HepG2 (cell line): Measurements from ENCODE around the gene MAEA. TPM values are rescaled to one million over a fixed set of nuclear protein-coding genes. Genes with fewer than 3 reads are reported as not detected.

ENCODE experiments used
- FOXJ3 ChIP-seq: sonication (generic); formaldehyde crosslinking; IDR thresholded peaks from 2 replicates; pipeline ENCODE4 v1.4.0; 2020; ENCODE audit warnings: missing genetic modification reagents, mild to moderate bottlenecking, borderline replicate concordance
- IKZF4 ChIP-seq: sonication (generic); formaldehyde crosslinking; IDR thresholded peaks from 2 replicates; pipeline ENCODE4 v1.5.1; 2020; ENCODE audit warnings: borderline replicate concordance, mild to moderate bottlenecking, low read depth, missing genetic modification reagents; ENCODE audit errors: not compliant biosample characterization
- IRF2 ChIP-seq: IDR thresholded peaks from 2 replicates; pipeline ENCODE4 v1.6.1; 2018; ENCODE audit warnings: missing genetic modification reagents, missing compliant biosample characterization
- IRX3 ChIP-seq: sonication (generic); formaldehyde crosslinking; IDR thresholded peaks from 2 replicates; pipeline ENCODE4 v1.8.1; 2023; ENCODE audit warnings: mild to moderate bottlenecking, low read depth, missing genetic modification reagents, borderline replicate concordance
- KAT8 ChIP-seq: IDR thresholded peaks from 2 replicates; pipeline ENCODE4 v1.6.1; 2016; ENCODE audit warnings: missing genetic modification reagents, missing compliant biosample characterization
- KDM5B ChIP-seq: sonication (generic); formaldehyde crosslinking; IDR thresholded peaks from 2 replicates; pipeline ENCODE4 v1.4.0; 2020; ENCODE audit warnings: missing genetic modification reagents, mild to moderate bottlenecking, borderline replicate concordance
- KLF16 ChIP-seq, 2 experiments: sonication (generic) in 1 of 2; formaldehyde crosslinking in 1 of 2; IDR thresholded peaks; 2 replicates each; pipeline versions ENCODE4 v1.6.1 to v1.8.0; 2016 to 2023; ENCODE audit warnings: missing genetic modification reagents in 2 of 2, missing compliant biosample characterization in 1 of 2
- MEIS2 ChIP-seq: sonication (generic); formaldehyde crosslinking; IDR thresholded peaks from 2 replicates; pipeline ENCODE4 v1.9.0; 2021; ENCODE audit warnings: mild to moderate bottlenecking, missing genetic modification reagents
- NAIF1 ChIP-seq: sonication (generic); formaldehyde crosslinking; IDR thresholded peaks from 2 replicates; pipeline ENCODE4 v1.5.0; 2020; ENCODE audit warnings: mild to moderate bottlenecking, missing genetic modification reagents, borderline replicate concordance
- ZBTB21 ChIP-seq: sonication (generic); formaldehyde crosslinking; IDR thresholded peaks from 2 replicates; pipeline ENCODE4 v1.4.0; 2020; ENCODE audit warnings: missing genetic modification reagents
- ZBTB39 ChIP-seq: sonication (generic); formaldehyde crosslinking; IDR thresholded peaks from 2 replicates; pipeline ENCODE4 v1.5.0; 2020; ENCODE audit warnings: missing genetic modification reagents
- ZNF772 ChIP-seq: sonication (generic); formaldehyde crosslinking; IDR thresholded peaks from 2 replicates; pipeline ENCODE4 v1.5.0; 2020; ENCODE audit warnings: mild to moderate bottlenecking, missing genetic modification reagents
- ZNF777 ChIP-seq: sonication (generic); formaldehyde crosslinking; IDR thresholded peaks from 2 replicates; pipeline ENCODE4 v1.4.0; 2020; ENCODE audit warnings: missing genetic modification reagents
- ZSCAN21 ChIP-seq: sonication (generic); formaldehyde crosslinking; IDR thresholded peaks from 2 replicates; pipeline ENCODE4 v1.8.0; 2022; ENCODE audit warnings: mild to moderate bottlenecking, missing genetic modification reagents, moderate library complexity, borderline replicate concordance
- ZSCAN9 ChIP-seq: IDR thresholded peaks from 2 replicates; pipeline ENCODE4 v1.6.1; 2016; ENCODE audit warnings: borderline replicate concordance
- polyA plus RNA-seq, 8 experiments: library from polyadenylated mRNA; depleted of rRNA in 3 of 8; stranded (reverse) in 7 of 8; unstranded in 1 of 8; fragments of >200 nt; fragmentation: Illumina TruSeq in 4 of 8; extraction: Trizol in 4 of 8; gene quantifications; 2 replicates each; pipeline versions ENCODE4 v1.2.1 to v1.2.3, GENCODE V29; 2011 to 2016; ENCODE audit warnings: low read depth in 4 of 8, missing spikeins in 1 of 8, mixed read lengths in 1 of 8; ENCODE audit not compliant: insufficient read depth in 1 of 8
- total RNA-seq, 5 experiments: library from RNA; depleted of rRNA; stranded (reverse); fragments of >200 nt; fragmentation: Illumina TruSeq; extraction: Trizol; gene quantifications; 2 replicates each; pipeline ENCODE4 v1.2.3, GENCODE V29; 2016; ENCODE audit warnings: low read depth in 1 of 5
- TF ChIP-seq, protein P1 (sequence below): sonication (generic); formaldehyde crosslinking; IDR thresholded peaks from 2 replicates; pipeline ENCODE4 v1.4.0; 2020; ENCODE audit warnings: missing genetic modification reagents
- TF ChIP-seq, protein P2 (sequence below): sonication (generic); formaldehyde crosslinking; IDR thresholded peaks from 2 replicates; pipeline ENCODE4 v1.5.0; 2020; ENCODE audit warnings: mild to moderate bottlenecking, missing genetic modification reagents, borderline replicate concordance
- TF ChIP-seq, protein P3 (sequence below): sonication (generic); formaldehyde crosslinking; IDR thresholded peaks from 2 replicates; pipeline ENCODE4 v1.9.0; 2022; ENCODE audit warnings: missing genetic modification reagents, mild to moderate bottlenecking, borderline replicate concordance

The MAEA gene
- total and polyA plus RNA-seq, 2 of the 13 experiments (the other 11 are each of a cell fraction or from before 2014, with no cell fraction given): 52.0 to 57.1 TPM

DNA sequence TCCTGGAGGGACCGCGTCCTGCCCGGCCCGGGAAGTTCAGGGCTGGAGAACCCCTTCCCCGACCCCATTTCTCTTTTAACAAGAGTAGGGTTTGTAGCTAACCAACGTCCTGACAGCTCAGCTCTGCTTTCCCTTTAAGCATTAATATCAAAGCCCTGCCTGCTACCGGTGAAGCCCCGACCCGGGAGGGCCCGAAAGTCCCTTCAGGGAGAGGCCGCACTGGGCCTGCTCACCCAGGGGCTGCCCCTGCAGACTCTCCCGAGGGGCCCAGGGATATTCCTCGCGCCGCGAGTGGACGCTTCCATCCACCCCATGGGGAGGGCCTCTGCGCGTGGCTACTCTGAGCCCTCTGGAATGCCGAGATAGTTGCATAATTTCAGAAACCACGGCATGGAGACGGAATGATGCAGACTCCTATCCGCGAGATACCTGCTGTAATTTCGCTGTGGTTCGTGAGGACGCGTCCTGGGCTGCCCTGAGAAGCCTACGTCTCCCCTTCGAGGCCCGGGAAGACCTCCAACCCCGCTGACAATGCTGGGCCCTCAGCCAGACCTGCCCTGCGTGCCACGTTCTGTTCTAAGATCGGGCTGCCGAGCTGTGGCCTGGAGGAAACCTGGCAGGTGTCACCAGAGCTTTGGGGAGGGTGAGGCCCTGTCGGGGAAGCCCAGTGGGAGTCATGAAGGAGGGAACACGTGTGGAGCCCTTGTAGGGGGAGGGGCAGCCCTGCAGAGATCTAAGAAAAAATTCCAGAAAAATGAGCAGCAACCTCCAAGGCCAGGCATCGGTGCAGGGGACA lies 39.8 kb upstream of the MAEA start (continued):
- TF ChIP-seq, protein P1, sequence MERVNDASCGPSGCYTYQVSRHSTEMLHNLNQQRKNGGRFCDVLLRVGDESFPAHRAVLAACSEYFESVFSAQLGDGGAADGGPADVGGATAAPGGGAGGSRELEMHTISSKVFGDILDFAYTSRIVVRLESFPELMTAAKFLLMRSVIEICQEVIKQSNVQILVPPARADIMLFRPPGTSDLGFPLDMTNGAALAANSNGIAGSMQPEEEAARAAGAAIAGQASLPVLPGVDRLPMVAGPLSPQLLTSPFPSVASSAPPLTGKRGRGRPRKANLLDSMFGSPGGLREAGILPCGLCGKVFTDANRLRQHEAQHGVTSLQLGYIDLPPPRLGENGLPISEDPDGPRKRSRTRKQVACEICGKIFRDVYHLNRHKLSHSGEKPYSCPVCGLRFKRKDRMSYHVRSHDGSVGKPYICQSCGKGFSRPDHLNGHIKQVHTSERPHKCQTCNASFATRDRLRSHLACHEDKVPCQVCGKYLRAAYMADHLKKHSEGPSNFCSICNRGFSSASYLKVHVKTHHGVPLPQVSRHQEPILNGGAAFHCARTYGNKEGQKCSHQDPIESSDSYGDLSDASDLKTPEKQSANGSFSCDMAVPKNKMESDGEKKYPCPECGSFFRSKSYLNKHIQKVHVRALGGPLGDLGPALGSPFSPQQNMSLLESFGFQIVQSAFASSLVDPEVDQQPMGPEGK: no peak
- TF ChIP-seq IRF2 (CRISPR knock-in tag) (no peak), ZBTB21 (CRISPR knock-in tag) (no peak), IRX3 (no peak), ZSCAN9 (no peak), NAIF1 (CRISPR knock-in tag) (peak; percentile 83; the same call in 1 of the 2 replicates), KDM5B (CRISPR knock-in tag) (peak; percentile 13; the same call in 1 of the 2 replicates), IKZF4 (CRISPR knock-in tag) (no peak), ZSCAN21 (CRISPR knock-in tag) (0 out of 2 replicates have a peak, but pooled peaks have one; percentile 25), MEIS2 (CRISPR knock-in tag) (0 out of 2 replicates have a peak, but pooled peaks have one; percentile 15), KLF16 (CRISPR knock-in tag; IDR thresholded peaks at IDR 0.05) (no peak; a peak in 1 of 4 replicates), KAT8 (CRISPR knock-in tag) (peak; percentile 36; the same call in 1 of the 2 replicates), ZBTB39 (no peak), FOXJ3 (CRISPR knock-in tag) (no peak), ZNF772 (peak; percentile 65; the same call in 1 of the 2 replicates), ZNF777 (CRISPR knock-in tag) (no peak)
- TF ChIP-seq, protein P2, sequence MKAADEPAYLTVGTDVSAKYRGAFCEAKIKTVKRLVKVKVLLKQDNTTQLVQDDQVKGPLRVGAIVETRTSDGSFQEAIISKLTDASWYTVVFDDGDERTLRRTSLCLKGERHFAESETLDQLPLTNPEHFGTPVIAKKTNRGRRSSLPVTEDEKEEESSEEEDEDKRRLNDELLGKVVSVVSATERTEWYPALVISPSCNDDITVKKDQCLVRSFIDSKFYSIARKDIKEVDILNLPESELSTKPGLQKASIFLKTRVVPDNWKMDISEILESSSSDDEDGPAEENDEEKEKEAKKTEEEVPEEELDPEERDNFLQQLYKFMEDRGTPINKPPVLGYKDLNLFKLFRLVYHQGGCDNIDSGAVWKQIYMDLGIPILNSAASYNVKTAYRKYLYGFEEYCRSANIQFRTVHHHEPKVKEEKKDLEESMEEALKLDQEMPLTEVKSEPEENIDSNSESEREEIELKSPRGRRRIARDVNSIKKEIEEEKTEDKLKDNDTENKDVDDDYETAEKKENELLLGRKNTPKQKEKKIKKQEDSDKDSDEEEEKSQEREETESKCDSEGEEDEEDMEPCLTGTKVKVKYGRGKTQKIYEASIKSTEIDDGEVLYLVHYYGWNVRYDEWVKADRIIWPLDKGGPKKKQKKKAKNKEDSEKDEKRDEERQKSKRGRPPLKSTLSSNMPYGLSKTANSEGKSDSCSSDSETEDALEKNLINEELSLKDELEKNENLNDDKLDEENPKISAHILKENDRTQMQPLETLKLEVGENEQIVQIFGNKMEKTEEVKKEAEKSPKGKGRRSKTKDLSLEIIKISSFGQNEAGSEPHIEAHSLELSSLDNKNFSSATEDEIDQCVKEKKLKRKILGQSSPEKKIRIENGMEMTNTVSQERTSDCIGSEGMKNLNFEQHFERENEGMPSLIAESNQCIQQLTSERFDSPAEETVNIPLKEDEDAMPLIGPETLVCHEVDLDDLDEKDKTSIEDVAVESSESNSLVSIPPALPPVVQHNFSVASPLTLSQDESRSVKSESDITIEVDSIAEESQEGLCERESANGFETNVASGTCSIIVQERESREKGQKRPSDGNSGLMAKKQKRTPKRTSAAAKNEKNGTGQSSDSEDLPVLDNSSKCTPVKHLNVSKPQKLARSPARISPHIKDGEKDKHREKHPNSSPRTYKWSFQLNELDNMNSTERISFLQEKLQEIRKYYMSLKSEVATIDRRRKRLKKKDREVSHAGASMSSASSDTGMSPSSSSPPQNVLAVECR (CRISPR knock-in tag): peak; percentile 64; the same call in 1 of the 2 replicates
- TF ChIP-seq, protein P3, sequence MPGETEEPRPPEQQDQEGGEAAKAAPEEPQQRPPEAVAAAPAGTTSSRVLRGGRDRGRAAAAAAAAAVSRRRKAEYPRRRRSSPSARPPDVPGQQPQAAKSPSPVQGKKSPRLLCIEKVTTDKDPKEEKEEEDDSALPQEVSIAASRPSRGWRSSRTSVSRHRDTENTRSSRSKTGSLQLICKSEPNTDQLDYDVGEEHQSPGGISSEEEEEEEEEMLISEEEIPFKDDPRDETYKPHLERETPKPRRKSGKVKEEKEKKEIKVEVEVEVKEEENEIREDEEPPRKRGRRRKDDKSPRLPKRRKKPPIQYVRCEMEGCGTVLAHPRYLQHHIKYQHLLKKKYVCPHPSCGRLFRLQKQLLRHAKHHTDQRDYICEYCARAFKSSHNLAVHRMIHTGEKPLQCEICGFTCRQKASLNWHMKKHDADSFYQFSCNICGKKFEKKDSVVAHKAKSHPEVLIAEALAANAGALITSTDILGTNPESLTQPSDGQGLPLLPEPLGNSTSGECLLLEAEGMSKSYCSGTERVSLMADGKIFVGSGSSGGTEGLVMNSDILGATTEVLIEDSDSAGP (CRISPR knock-in tag): peak; percentile 84; the same call in 1 of the 2 replicates
